H9 (cell line): Measurements from ENCODE around the gene NAA25. TPM values are rescaled to one million over a fixed set of nuclear protein-coding genes. Genes with fewer than 3 reads are reported as not detected.

Source experiments
- DNase-seq: peaks from one replicate; pipeline ENCODE4 v3.0.0-alpha.2; 2017
- H2AFZ ChIP-seq: one replicate; pipeline ENCODE4 v1.6.1; 2013; ENCODE audit warnings: mild to moderate bottlenecking, low read length, control low read depth, moderate library complexity
- H2AK5ac ChIP-seq: 2 replicates; pipeline ENCODE4 v1.6.1; 2013; ENCODE audit warnings: low read length, control low read depth, mixed read lengths; ENCODE audit not compliant: insufficient read length
- H2BK120ac ChIP-seq: one replicate; pipeline ENCODE4 v1.6.1; 2013; ENCODE audit warnings: low read depth, mild to moderate bottlenecking, low read length, control low read depth, inconsistent platforms; ENCODE audit not compliant: poor library complexity, severe bottlenecking
- H2BK12ac ChIP-seq: 2 replicates; pipeline ENCODE4 v1.6.1; 2013; ENCODE audit warnings: low read length, control low read depth, mixed read lengths, low read depth; ENCODE audit not compliant: insufficient read length
- H2BK15ac ChIP-seq: 2 replicates; pipeline ENCODE4 v1.6.1; 2013; ENCODE audit warnings: low read depth, low read length, control low read depth
- H2BK20ac ChIP-seq: one replicate; pipeline ENCODE4 v1.6.1; 2013; ENCODE audit warnings: low read depth, mild to moderate bottlenecking, low read length, control low read depth, inconsistent platforms; ENCODE audit not compliant: poor library complexity, severe bottlenecking
- H2BK5ac ChIP-seq: 2 replicates; pipeline ENCODE4 v1.6.1; 2013; ENCODE audit warnings: low read length, control low read depth, mixed read lengths; ENCODE audit not compliant: insufficient read length
- H3K14ac ChIP-seq: 2 replicates; pipeline ENCODE4 v1.6.1; 2013; ENCODE audit warnings: low read length, control low read depth; ENCODE audit not compliant: insufficient read depth
- H3K18ac ChIP-seq: 2 replicates; pipeline ENCODE4 v1.6.1; 2013; ENCODE audit warnings: low read depth, mild to moderate bottlenecking, mixed read lengths, low read length, control low read depth; ENCODE audit not compliant: insufficient read length
- H3K23ac ChIP-seq: 2 replicates; pipeline ENCODE4 v1.6.1; 2013; ENCODE audit warnings: low read length, control low read depth, mixed read lengths, low read depth; ENCODE audit not compliant: insufficient read length
- H3K23me2 ChIP-seq: 2 replicates; pipeline ENCODE4 v1.6.1; 2013; ENCODE audit warnings: low read depth, mild to moderate bottlenecking, mixed read lengths, low read length, control low read depth; ENCODE audit not compliant: insufficient read length, poor library complexity, severe bottlenecking
- H3K27ac ChIP-seq: 2 replicates; pipeline ENCODE4 v1.5.1; 2013; ENCODE audit warnings: low read length, control low read depth, mixed read lengths, low read depth; ENCODE audit not compliant: insufficient read length
- H3K27me3 ChIP-seq: 2 replicates; pipeline ENCODE4 v1.6.1; 2013; ENCODE audit warnings: low read length, control low read depth, inconsistent platforms; ENCODE audit not compliant: insufficient read depth
- H3K4ac ChIP-seq: 2 replicates; pipeline ENCODE4 v1.6.1; 2013; ENCODE audit warnings: low read depth, mild to moderate bottlenecking, control low read depth, inconsistent platforms, low read length, moderate library complexity
- H3K4me1 ChIP-seq: 2 replicates; pipeline ENCODE4 v1.6.1; 2013; ENCODE audit warnings: low read length, control low read depth, inconsistent platforms; ENCODE audit not compliant: insufficient read depth
- H3K4me2 ChIP-seq: 2 replicates; pipeline ENCODE4 v1.6.1; 2013; ENCODE audit warnings: low read length, control low read depth, mixed read lengths; ENCODE audit not compliant: insufficient read length, insufficient read depth
- H3K56ac ChIP-seq: 2 replicates; pipeline ENCODE4 v1.6.1; 2013; ENCODE audit warnings: low read depth, mild to moderate bottlenecking, mixed read lengths, low read length, control low read depth; ENCODE audit not compliant: insufficient read length
- H3K79me1 ChIP-seq: 2 replicates; pipeline ENCODE4 v1.6.1; 2013; ENCODE audit warnings: low read depth, mild to moderate bottlenecking, moderate library complexity, low read length, control low read depth, inconsistent platforms; ENCODE audit not compliant: insufficient read depth, poor library complexity, severe bottlenecking
- H3K79me2 ChIP-seq: 2 replicates; pipeline ENCODE4 v1.6.1; 2013; ENCODE audit warnings: low read length, control low read depth, inconsistent platforms; ENCODE audit not compliant: insufficient read depth
- H3K9ac ChIP-seq: 2 replicates; pipeline ENCODE4 v1.6.1; 2013; ENCODE audit warnings: low read length, control low read depth, mixed read lengths; ENCODE audit not compliant: insufficient read length; ENCODE audit errors: extremely low read depth
- H3K9me3 ChIP-seq: one replicate; pipeline ENCODE4 v1.6.1; 2013; ENCODE audit warnings: low read depth, low read length, inconsistent platforms; ENCODE audit not compliant: control insufficient read depth
- H3T11ph ChIP-seq: one replicate; pipeline ENCODE4 v1.6.1; 2013; ENCODE audit warnings: mild to moderate bottlenecking, low read length, control low read depth, inconsistent platforms
- H4K20me1 ChIP-seq: one replicate; pipeline ENCODE4 v1.6.1; 2013; ENCODE audit not compliant: control insufficient read depth, insufficient read length, insufficient read depth
- H4K5ac ChIP-seq: 2 replicates; pipeline ENCODE4 v1.6.1; 2013; ENCODE audit warnings: low read depth, mild to moderate bottlenecking, mixed read lengths, low read length, control low read depth; ENCODE audit not compliant: insufficient read length
- H4K8ac ChIP-seq: replicated peaks from 2 replicates; pipeline ENCODE4 v1.6.1; 2013; ENCODE audit warnings: low read length, control low read depth, mixed read lengths, low read depth; ENCODE audit not compliant: insufficient read length
- H4K91ac ChIP-seq: 2 replicates; pipeline ENCODE4 v1.6.1; 2013; ENCODE audit warnings: low read depth, mild to moderate bottlenecking, moderate library complexity, mixed read lengths, low read length, control low read depth; ENCODE audit not compliant: insufficient read length
- H3K27ac Mint-ChIP-seq, 3 experiments: 2 replicates in 2 of 3; 3 replicates in 1 of 3; pipeline ENCODE4 v1.8.0; 2020 to 2021; ENCODE audit warnings: mixed read lengths in 3 of 3, mild to moderate bottlenecking in 1 of 3, moderate library complexity in 1 of 3
- H3K27me3 Mint-ChIP-seq: 2 replicates; pipeline ENCODE4 v1.8.0; 2021; ENCODE audit warnings: low read depth, mild to moderate bottlenecking, moderate library complexity, mixed read lengths
- H3K36me3 Mint-ChIP-seq, 3 experiments: 2 replicates in 2 of 3; 3 replicates in 1 of 3; pipeline ENCODE4 v1.8.0; 2020 to 2021; ENCODE audit warnings: low read depth in 3 of 3, mixed read lengths in 3 of 3; ENCODE audit not compliant: insufficient read depth in 1 of 3
- H3K4me1 Mint-ChIP-seq, 2 experiments: 2 replicates each; pipeline ENCODE4 v1.8.0; 2020; ENCODE audit warnings: mixed read lengths in 2 of 2
- H3K4me3 Mint-ChIP-seq, 2 experiments: 2 replicates in 1 of 2; 3 replicates in 1 of 2; pipeline ENCODE4 v1.8.0; 2020 to 2021; ENCODE audit warnings: mild to moderate bottlenecking in 2 of 2, mixed read lengths in 2 of 2, moderate library complexity in 1 of 2
- H3K9me3 Mint-ChIP-seq, 2 experiments: 2 replicates in 1 of 2; 3 replicates in 1 of 2; pipeline ENCODE4 v1.8.0; 2020; ENCODE audit warnings: mild to moderate bottlenecking in 2 of 2, mixed read lengths in 2 of 2, moderate library complexity in 1 of 2
- CTCF ChIP-seq: fragments of 200-600 bp; sonication (generic); conservative IDR thresholded peaks from 3 replicates; pipeline ENCODE4 v1.8.0; 2021; ENCODE audit warnings: antibody characterized with exemption, mild to moderate bottlenecking
- WGBS: extraction: QIAGEN DNeasy Blood & Tissue Kit; methylation state at CpG from one replicate; pipeline ENCODE4 v1.1.7; 2013; ENCODE audit warnings: missing lambda C conversion rate, low lambda C conversion rate, mixed read lengths; ENCODE audit not compliant: insufficient read length; ENCODE audit errors: extremely low coverage; 5-methylcytosine and 5-hydroxymethylcytosine counted together
- total RNA-seq: library from RNA; stranded (reverse); gene quantifications from 2 replicates; pipeline ENCODE4 v1.2.1, GENCODE V29; 2021

NAA25 gene
- total RNA-seq, 1 experiment from 2014 or later = 57.1 TPM

- no peak overlapping the region for H2AFZ ChIP-seq
- peak overlapping the region; percentile 87 for H3K4me2 ChIP-seq
- no peak overlapping the region for H3T11ph ChIP-seq
- Mint-ChIP-seq H3K9me3 (no peaks in the 10 kb centered on the region), H3K27ac (peak overlapping the region; percentile 46 to 99 (median 98); a peak in 6 of 7 replicates), H3K4me1 (peaks cover 52 to 64% of the 10 kb centered on the region in 2 experiments), H3K4me3 (peak overlapping the region; percentile 96 to 98), H3K36me3 (peaks cover 8 to 17% (median 16%) of the 10 kb centered on the region in 3 experiments; a peak in 6 of 7 replicates), H3K27me3 (no peaks in the 10 kb centered on the region)
- no peak overlapping the region for H2BK15ac ChIP-seq
- H2BK5ac ChIP-seq = no peak overlapping the region
- H3K23ac ChIP-seq = no peak overlapping the region
- WGBS = no CpG with 5 or more reads among the region's 13 CpGs
- no peak for TF ChIP-seq CTCF
- H2BK20ac ChIP-seq = no peak overlapping the region
- no peaks in the 10 kb centered on the region; the same call in 1 of the 2 replicates for H3K4me1 ChIP-seq
- H3K27me3 ChIP-seq = no peaks in the 10 kb centered on the region
- H4K5ac ChIP-seq = no peak overlapping the region
- DNase-seq = peak; percentile 41
- no peaks in the 10 kb centered on the region for H3K9me3 ChIP-seq
- H4K20me1 ChIP-seq = no peaks in the 10 kb centered on the region
- H3K79me1 ChIP-seq = peaks cover 6% of the 10 kb centered on the region
- peak overlapping the region; percentile 72; the same call in 1 of the 2 replicates for H3K14ac ChIP-seq
- peak overlapping the region; percentile 92 for H3K9ac ChIP-seq
- no peak overlapping the region for H3K18ac ChIP-seq
- H2AK5ac ChIP-seq = no peak overlapping the region
- H3K4ac ChIP-seq = no peak overlapping the region
- no peak overlapping the region for H2BK12ac ChIP-seq
- no peak overlapping the region for H3K27ac ChIP-seq
- peaks cover 11% of the 10 kb centered on the region for H3K23me2 ChIP-seq
- H4K8ac ChIP-seq = no peak overlapping the region
- no peak overlapping the region for H4K91ac ChIP-seq
- no peak overlapping the region for H2BK120ac ChIP-seq
- peaks cover 48% of the 10 kb centered on the region for H3K79me2 ChIP-seq
- no peak overlapping the region for H3K56ac ChIP-seq
Observed at GRCh38 chr12:112107306-112108201, 1.0 kb downstream of the NAA25 start.
